Measurements from ENCODE around the gene CASP3.
"Not testable (repeated sequence)": the region's sequence is repeated elsewhere in the genome, so short reads cannot be mapped to it uniquely, and the experiment has no call there.

The CASP3 gene

GRCh38 chr4:184662236-184662635 is 13.0 kb upstream of the CASP3 start:
- no peak for DNase-seq

GRCh38 chr4:184660978-184661377 is 11.7 kb upstream of the CASP3 start:
- no peak for DNase-seq

GRCh38 chr4:184657820-184658219 is 8.6 kb upstream of the CASP3 start:
- DNase-seq, result not testable (repeated sequence)

- DNase-seq, result no peak
These were observed 7.9 kb upstream of the CASP3 start for GRCh38 chr4:184657144-184657543.

GRCh38 chr4:184655889-184656869 is 6.9 kb upstream of the CASP3 start:
- no peak for DNase-seq

GRCh38 chr4:184653650-184654049 is 4.4 kb upstream of the CASP3 start:
- DNase-seq, result no peak

GRCh38 chr4:184652681-184653080 is 3.4 kb upstream of the CASP3 start:
- not testable (repeated sequence) for DNase-seq

GRCh38 chr4:184651899-184652298 is 2.7 kb upstream of the CASP3 start:
- DNase-seq, result no peak

GRCh38 chr4:184649971-184650855 is 966 bp upstream of the CASP3 start:
- DNase-seq, result no peak

- DNase-seq, result peak; percentile 12
These were observed 778 bp downstream of the CASP3 start for GRCh38 chr4:184648313-184649025.

GRCh38 chr4:184648054-184648312 is 1.3 kb downstream of the CASP3 start:
- DNase-seq, result no peak

GRCh38 chr4:184647266-184648053 is 1.8 kb downstream of the CASP3 start:
- no peak for DNase-seq

- DNase-seq, result no peak
These were observed 3.2 kb downstream of the CASP3 start for GRCh38 chr4:184645904-184646610.

- DNase-seq, result no peak
These were observed 4.5 kb downstream of the CASP3 start for GRCh38 chr4:184644553-184645307.

GRCh38 chr4:184643731-184644130 is 5.5 kb downstream of the CASP3 start:
- DNase-seq, result no peak

GRCh38 chr4:184641451-184641850 is 7.8 kb downstream of the CASP3 start:
- DNase-seq, result no peak

GRCh38 chr4:184641022-184641421 is 8.2 kb downstream of the CASP3 start:
- no peak for DNase-seq

GRCh38 chr4:184636897-184637296 is 12.3 kb downstream of the CASP3 start:
- no peak for DNase-seq

GRCh38 chr4:184636144-184636543 is 13.1 kb downstream of the CASP3 start:
- no peak for DNase-seq

- no peak for DNase-seq
These were observed 13.9 kb downstream of the CASP3 start for GRCh38 chr4:184635381-184635780.

GRCh38 chr4:184632842-184633241 is 16.4 kb downstream of the CASP3 start:
- DNase-seq, result no peak

All from GF-D8 (cell line).